ENCODE data around the gene DUSP18.
"Not testable (repeated sequence)": the region's sequence is repeated elsewhere in the genome, so short reads cannot be mapped to it uniquely, and the experiment has no call there.

Gene DUSP18

DNA sequence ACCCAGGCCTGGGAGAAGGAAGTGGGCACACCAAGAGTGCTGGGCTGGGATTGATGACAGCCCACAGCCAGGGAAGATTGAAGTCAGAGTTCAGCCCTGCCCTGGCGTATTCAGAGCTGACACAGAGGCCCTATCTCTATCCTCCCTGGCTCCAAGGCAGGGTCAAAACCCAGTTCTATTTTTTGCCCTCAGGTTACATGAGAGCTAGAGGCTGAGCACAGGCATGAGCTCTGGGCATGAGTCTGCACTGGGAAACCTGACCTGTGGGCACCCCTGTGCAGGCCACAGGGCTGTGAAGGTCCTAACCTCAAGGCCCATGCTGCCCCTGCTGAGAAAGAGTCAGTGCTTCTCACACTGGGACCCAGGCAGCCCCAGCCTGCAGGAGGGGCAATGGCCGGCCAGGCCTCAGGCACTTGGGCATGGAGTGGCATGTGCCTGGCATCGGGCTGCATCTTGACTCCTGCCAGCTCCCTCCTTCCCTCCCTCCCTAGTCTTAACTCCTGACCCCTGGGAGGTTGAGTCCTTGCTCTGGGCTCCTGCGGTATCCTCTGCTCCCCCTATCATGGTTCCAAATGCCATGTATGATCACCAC lies 26.7 kb downstream of the DUSP18 start:
- no peak for DNase-seq

DNA sequence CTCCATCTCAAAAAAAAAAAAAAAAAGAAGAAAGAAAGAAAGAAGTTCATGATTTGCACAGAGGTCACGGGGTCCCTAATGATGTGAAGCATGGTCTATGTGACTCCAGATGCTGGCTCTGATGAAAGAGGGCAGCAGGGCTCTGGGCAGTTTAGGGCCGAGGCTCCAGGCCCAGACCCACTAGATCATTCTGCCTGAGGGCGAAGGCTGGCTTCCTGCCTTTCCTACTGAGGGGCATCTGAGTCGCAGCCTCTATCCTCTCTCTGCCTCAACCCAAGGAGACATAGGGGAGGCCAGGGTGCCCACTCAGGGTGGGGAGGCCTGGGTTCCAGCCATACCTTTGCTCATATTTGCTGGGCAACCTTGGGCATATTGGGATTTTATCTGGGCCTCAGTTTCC lies 27.3 kb downstream of the DUSP18 start:
- no peak for DNase-seq

DNA sequence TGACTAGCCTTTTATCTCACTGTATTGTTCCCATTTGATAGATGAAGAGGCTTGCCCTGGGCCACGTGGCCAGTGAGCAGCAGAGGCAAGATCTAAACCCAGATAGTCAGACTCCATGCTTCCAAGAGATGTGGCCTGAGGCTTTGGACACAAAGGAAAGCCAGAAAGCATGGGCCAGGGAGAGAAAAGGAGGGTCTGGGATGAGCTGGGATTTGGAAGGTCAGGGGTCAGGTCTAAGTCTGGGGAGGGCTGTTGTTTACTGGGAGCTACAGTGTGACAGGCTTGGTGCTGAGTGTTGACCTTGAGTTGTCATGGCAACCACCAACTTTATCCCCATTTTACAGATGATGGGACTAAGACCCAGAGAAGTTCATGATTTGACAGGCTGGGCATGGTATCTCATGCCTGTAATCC lies 30.0 kb downstream of the DUSP18 start:
- DNase-seq, result no peak

GRCh38 chr22:30636226-30637077 lies 31.2 kb downstream of the DUSP18 start:
- DNase-seq, result peak in 32 of 56 donors; percentile 14 to 60 (median 46)

DNA sequence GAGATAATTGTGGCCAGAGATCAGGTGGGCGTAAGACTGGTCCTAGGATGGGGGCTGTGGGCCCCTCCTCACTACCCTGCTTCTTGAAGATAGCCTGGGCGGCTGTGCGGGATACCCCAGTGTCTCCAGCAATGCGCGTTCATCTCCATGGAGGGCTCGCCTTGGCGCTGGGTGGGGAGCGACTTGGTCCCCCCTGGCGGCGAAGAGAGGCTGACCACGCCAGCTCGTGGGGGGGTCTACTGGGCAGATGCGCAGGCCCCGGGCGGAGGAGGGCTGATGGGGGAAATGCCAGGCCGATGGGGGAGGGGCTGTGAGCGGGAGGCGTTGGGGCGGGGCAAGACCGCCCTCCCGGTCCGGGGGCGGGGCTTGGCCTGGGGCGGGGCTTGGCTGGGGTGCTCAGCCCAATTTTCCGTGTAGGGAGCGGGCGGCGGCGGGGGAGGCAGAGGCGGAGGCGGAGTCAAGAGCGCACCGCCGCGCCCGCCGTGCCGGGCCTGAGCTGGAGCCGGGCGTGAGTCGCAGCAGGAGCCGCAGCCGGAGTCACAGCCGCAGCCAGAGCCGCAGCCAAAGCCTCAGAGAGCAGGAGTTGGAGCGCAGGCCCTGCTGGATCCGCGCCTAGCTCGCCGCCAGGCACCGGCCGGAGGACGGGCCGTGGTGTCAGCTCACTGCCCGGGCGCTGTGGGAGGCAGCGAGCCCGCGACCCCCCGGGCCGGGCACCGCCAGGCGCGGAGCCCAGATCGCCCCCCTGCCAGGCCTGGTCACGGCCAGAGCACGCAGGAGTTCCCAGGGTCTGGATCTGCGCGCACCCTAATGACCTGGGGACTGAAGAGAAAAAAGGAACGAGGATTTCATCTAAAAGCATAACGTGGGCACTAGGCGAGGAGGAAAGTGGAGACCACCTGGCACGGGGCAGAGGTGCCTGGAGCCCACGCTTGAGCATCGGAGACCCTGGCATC lies 32.1 kb downstream of the DUSP18 start, which contains the start of gene SLC35E4:
Gene SLC35E4 (plus strand): TSS at position 509 of the 953 bp plus-strand sequence. CDS start 670 bp downstream, outside the sequence.
- DNase-seq, result peak; percentile 66 to 98 (median 93)

DNA sequence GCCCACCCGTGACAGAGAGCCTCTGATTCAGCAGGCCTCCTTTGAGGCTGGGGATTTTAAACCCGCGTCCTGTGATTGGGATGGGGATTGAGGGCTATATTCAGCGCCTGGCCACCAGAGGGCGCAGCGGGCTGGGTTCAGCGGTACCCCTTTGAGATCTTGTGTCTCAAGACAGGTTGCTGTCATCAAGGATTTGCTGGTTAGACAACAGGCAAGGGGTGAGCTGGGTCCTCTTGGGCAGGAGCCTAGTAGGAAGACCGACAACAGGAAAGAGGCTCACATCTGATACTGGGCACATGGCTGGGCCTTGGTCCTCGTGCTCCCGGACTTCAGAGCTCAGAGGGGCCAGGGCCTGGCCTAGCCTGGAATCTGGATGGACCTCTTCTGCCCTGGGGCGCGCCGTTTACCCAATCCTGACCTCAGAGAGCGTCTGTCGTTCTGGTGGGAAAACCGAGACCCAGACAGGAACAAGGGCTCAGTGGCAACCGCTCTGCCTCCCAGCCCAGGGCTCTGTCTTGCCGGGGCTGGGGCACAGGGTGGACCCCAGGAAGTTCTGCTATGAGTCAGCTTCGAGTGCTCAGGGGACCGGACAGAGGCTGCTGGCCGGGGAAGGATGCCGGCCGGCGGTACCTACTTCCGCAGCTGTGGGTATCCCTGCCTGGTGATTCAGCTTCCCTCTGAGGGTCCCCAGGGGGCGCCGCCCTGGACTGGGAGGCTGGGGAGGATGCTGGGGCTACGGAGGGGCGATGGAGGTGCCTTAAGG lies 33.0 kb downstream of the DUSP18 start:
- peak in 54 of 56 donors; percentile 28 to 93 (median 79) for DNase-seq

- not testable (repeated sequence) for DNase-seq
Measured at GRCh38 chr22:30631469-30631868, 36.2 kb downstream of the DUSP18 start.

- DNase-seq, result peak in 21 of 56 donors; percentile 11 to 54 (median 32)
Measured at GRCh38 chr22:30628491-30628890, 39.2 kb downstream of the DUSP18 start.

DNA sequence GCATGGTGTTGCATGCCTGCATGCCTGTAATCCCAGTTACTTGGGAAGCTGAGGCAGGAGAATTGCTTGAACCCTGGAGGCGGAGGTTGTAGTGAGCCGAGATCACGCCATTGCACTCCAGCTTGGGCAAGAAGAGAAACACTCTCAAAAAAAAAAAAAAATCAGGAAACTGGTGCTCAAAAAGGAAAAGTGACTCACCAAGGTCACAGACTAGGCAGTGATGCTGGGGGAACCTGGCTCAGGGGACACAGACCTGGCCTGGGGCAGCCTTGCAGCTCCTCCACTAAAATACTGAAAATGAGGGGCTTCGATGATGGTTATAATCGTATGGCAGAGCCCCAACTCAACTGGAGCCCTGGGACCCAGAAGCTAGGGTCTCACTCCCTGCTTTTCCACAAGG lies 40.2 kb downstream of the DUSP18 start:
- DNase-seq, result no peak

- DNase-seq, result no peak
Measured at GRCh38 chr22:30626413-30626812, 41.3 kb downstream of the DUSP18 start.

DNA sequence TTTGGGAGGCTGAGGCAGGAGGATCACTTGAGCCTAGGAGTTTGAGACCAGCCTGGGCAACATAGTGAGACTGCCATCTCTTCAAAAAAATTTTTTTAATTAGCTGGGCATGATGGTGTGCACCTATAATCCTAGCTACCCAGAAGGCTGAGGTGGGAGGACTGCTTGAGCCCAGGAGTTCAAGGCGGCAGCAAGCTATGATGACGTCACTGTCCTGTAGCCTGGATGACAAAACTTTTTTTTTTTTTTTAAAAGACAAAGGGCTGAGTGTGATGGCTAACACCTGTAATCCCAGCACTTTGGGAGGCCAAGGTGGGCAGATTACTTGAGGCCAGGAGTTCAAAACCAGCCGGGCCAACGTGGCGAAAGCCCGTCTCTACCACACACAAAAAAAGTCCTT lies 47.8 kb downstream of the DUSP18 start:
- DNase-seq, result not testable (repeated sequence)

DNA sequence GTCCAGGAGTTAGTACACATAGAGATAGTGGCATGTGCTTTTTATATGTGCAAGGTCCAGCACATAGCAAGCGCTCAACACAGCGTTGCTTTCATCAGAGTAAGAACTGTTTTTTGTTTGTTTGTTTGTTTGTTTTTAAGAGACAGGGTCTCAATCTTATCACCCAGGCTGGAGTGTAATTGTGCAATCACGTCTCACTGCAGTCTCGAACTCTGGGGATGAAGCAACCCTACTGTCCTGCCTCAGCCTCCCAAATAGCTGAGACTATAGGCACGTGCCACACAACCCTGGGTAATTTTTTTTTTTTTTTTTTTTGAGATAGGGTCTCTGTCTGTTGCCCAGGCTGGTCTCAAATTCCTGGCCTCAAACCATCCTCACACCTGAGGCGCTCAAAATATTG lies 49.9 kb downstream of the DUSP18 start:
- no peak for DNase-seq

DNA sequence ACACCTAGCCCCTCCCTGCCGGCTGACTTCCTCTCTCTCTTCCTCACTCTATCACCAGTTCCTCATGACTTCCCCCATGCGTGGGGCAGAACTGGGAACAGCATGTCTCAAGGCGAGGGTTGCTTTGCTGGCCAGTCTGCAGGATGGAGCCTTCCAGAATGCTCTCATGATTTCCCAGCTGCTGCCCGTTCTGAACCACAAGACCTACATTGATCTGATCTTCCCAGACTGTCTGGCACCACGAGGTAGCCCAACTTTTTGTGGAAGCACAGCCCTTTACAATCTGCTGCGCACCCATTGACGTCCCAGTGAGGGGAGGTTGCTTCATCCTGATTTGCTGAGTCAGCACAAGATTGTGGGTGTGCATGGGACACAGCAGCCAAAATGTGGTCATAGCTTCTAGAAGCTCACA lies 52.1 kb downstream of the DUSP18 start:
- no peak for DNase-seq

DNA sequence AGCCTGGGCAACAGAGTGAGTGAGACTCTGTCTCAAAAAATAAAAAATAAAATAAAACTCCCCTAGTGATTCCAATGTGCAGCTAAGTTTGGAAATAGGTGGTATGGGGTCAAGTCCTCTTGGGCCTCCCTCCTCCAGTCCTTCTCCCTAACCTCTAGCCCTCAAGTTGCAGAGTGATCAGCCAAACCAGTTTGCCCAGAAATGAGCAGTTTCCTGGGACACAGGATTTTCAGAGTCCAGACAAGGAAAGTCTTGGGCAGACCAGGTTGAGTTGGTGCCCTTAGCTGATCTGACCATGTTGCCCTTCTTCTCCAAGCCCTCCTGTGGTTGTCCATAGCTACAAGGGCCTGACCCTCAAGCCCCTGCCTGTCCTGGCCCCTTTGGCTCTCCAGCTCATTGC lies 52.8 kb downstream of the DUSP18 start:
- no peak for DNase-seq

- DNase-seq, result no peak
Measured at GRCh38 chr22:30614268-30614667, 53.4 kb downstream of the DUSP18 start.

DNA sequence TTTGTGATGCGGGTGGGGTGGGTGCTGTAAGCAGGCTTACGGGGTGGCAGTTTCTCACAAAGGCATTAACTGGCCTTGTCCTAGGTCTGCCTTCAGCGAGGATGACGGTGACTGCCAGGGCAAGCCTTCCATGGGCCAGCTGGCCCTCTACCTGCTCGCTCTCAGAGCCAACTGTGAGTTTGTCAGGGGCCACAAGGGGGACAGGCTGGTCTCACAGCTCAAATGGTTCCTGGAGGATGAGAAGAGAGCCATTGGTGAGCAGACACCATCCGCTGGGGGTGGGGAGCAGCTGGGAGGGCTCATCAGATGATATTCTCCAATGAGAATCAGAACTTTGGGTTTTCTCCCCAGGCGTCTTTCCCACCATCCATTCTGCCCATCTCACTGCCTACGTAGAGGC lies 54.9 kb downstream of the DUSP18 start:
- no peak for DNase-seq
